Activated CD4-positive, alpha-beta T cell treated with anti-CD3 and anti-CD28 coated beads for 4 hours (primary cell): ENCODE data around the gene SFMBT1.
"Not testable (repeated sequence)": the region's sequence is repeated elsewhere in the genome, so short reads cannot be mapped to it uniquely, and the experiment has no call there.

Experiments
- DNase-seq, 2 donors: peaks; one replicate each; pipeline ENCODE4 v3.0.0-alpha.2; 2020

Gene SFMBT1

DNA sequence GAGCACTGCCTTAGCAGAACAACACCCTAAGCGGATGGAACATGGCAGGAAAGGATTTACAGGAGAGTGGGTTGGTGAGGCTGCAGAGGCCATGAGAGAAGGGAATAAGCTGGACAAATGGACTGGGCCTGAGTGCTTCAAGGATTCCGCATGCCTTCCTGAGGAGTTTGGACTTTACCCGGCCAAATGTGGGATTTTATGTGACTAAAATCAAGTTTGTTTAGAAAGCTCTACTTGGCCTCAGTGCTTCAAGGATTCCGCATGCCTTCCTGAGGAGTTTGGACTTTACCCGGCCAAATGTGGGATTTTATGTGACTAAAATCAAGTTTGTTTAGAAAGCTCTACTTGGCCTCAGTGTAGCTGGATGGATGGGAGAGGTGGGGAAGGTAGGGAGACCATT is 10.9 kb downstream of the SFMBT1 start:
- DNase-seq, result not testable (repeated sequence)

DNA sequence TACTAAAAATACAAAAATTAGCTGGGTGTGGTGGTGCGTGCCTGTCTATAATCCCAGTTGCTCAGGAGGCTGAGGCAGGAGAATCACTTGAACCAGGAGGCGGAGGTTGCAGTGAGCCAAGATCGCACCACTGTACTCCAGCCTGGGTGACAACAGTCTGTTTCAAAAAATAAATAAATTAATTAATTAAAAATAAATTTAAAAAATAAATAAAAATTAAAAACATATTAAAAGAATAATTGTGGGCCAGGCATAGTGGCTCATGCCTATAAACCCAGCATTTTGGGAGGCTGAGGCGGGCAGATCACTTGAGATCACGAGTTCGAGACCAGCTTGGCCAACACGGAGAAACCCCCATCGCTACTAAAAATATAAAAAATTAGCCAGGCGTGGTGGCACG is 11.5 kb downstream of the SFMBT1 start:
- not testable (repeated sequence) for DNase-seq

DNA sequence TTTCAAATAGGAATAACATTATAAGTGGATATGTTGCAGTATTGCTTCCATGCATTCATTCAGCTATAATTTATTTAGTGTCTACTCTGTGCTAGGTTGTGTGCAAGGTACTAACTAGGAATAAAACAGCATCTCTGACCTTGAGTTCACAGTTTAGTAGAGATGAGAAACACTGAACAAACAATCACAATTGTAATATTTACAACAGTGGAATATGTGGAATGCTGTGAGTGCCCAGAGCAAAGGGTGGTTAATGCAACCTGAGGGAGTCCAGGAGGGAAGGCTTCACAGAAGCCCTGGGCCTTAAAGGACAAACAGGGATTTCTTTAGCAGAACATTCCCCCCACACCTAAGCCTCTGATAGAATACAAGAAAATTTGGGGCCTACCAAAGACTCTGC is 13.3 kb downstream of the SFMBT1 start:
- no peak for DNase-seq

- DNase-seq, result peak; percentile 46 to 64
Measured at GRCh38 chr3:53030619-53031449, 15.0 kb downstream of the SFMBT1 start.

DNA sequence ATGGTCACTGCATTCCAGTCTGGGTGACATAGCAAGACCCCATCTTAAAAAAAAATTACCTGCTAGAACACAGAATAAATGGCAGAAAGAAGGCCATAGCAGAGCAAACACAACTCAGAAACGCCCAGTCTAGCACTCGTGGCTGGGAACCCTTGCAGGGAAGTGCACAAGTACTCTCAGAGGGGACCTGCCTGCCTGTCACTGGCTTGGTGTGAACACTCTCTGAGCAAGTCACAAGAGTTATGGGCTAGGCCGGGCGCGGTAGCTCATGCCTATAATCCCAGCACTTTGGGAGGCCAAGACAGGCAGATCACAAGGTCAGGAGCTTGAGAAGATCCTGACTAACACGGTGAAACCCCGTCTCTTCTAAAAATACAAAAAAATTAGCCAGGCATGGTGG is 17.2 kb downstream of the SFMBT1 start:
- DNase-seq, result no peak

DNA sequence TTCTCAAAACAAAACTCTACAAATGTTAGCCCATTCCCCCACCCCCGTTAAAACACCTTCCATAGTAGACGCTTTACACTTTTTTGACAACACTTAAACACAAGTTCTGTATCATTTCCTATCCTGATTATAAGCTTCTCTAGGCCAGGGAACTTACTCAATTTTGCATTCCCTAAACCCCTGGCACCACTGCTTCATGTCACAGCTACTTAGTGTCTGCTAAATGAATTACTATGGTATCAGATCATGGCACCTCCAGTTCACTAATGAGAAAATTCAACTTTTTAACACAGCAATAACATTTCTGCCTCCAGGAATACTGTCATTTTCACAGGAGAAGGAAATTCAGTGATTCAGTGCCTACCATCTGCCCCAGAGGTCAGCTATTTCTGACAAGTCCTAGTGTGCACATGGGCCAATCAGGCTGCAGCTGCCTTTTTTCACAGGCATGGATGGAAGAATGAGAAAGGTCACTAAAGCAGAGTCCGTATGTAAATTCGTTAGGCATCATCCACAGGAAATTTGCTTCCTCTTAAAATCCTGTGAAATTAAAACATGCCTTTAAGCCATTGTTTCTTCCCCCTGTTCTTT is 18.5 kb downstream of the SFMBT1 start:
- DNase-seq, result no peak

- no peak for DNase-seq
Measured at GRCh38 chr3:53026382-53027162, 19.3 kb downstream of the SFMBT1 start.

- no peak for DNase-seq
Measured at GRCh38 chr3:53024315-53024714, 21.6 kb downstream of the SFMBT1 start.

DNA sequence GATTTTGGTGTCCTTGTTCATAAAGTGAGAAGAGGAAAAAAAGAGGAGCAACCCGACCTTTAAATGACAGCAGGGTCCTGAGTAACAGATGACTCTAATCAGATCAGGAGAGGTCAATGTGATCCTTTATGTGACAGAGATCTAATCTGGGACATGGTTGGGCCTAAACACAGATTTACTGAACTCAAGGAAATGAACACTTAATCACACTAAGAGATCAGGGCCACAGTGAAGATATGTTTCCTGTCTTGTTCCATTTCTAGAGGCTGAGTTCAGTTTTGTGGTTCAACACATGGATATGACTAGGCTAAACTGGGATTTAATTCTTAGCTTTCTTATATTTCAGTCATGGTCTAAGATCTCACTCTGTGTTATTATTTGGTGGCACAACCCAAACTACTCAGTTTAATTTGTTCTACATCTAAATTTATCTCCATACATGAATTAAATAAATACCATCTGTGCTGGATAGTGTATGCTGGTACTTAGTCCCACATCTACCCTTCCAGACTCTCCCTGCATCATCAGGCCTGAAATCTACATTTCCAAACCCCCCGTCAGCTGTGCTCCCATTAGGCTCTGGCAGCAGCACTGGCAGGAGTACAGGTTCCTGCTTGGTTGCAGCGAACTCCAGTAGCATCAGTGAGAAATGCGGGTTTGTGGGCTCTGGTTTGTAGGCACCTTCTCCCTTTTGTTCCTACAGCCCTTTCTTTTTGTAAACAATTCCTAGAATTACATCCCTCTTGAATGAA is 22.6 kb downstream of the SFMBT1 start:
- DNase-seq, result no peak

DNA sequence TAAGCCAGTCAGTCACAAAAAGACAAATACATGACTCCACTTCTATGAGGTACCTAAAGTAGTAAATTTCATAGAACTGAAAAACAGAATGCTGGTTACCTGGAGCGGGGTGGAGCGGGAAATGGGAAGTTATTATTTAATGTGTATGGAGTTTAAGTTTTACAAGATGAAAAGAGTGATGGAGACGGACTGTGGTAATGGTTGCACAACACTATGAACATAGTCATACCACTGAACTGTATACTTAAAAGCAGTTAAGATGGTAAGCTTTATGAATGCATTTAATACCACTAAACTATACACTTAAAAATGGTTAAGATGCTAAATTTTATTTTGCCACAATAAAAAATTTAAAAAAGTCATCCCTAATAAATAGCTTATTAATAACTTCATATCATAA is 23.2 kb downstream of the SFMBT1 start:
- no peak for DNase-seq

- DNase-seq, result no peak
Measured at GRCh38 chr3:53016236-53016635, 29.6 kb downstream of the SFMBT1 start.

- no peak for DNase-seq
Measured at GRCh38 chr3:53011324-53011723, 34.5 kb downstream of the SFMBT1 start.

GRCh38 chr3:53009826-53010539 is 35.9 kb downstream of the SFMBT1 start:
- no peak for DNase-seq

DNA sequence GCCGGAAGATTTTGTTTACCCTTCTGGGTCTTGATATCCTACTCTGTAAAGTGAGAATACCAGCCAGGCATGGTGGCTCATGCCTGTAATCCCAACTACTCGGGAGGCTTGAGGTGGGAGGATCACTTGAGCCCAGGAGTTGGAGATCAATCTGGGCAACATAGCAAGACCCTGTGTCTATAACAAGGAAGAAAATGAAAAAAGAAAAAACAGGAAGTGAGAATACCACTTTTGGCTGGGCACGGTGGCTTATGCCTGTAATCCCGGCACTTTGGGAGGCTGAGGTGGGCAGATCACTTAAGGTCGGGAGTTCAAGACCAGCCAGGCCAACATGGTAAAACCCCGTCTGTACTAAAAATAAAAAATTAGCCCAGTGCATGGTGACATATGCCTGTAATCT is 36.9 kb downstream of the SFMBT1 start:
- DNase-seq, result no peak

GRCh38 chr3:53005854-53006513 is 39.9 kb downstream of the SFMBT1 start:
- DNase-seq, result no peak

DNA sequence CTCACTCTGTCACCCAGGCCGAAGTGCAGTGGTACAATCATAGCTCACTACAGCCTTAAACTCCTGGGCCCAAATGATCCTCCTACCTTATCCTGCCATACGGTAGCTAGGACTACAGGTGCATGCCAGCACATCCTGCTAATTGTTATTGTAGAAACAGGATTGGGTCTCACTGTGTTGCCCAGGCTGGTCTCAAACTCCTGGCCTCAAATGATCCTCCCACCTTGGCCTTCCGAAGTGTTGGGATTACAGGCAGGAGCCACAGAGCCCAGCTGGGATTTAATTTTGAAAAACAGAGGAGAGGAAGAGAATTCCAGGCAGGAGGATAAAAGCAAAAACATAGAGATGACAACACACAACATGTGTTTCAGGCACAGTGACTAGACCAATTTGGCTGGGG is 40.5 kb downstream of the SFMBT1 start:
- DNase-seq, result no peak

- DNase-seq, result no peak
Measured at GRCh38 chr3:53003320-53003719, 42.6 kb downstream of the SFMBT1 start.

DNA sequence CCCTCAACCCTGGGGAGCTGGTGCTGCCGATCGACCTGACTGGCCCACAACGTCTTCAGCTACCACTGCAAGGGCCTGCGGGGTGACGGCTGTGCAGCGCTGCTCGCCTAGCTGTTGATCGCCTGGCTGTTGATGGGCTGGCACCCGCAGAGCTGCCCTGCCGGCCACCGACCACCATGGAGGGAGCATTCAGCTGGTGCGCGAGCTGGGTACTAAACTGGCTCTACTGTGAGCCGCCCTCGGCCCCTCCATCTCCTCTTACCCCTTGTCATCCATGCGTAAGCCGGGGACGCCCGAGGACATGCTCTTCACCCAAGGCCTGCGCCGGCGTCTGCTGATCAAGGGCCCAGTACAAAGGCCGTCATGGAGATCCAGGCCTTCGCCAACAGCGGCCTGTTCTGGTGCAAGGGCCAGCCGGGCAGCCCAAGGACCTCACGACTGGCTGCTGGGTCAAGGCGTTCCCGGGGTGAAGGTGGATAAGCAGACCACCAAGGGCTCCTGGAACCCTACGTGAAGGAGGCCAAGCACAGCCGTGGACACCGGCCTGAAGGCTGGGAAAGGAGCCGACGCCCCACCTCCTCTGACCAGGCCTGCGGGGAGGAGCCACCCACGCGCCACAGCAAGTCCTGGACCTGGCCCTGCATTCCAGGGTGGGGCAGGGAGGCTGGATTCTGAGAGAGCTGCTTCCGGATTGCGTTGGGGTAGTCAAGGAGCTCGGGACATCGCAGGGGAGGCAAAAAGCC is 46.9 kb downstream of the SFMBT1 start:
- no peak for DNase-seq

- DNase-seq, result no peak
Measured at GRCh38 chr3:52990637-52991036, 55.2 kb downstream of the SFMBT1 start.

- no peak for DNase-seq
Measured at GRCh38 chr3:52986938-52987337, 58.9 kb downstream of the SFMBT1 start.

DNA sequence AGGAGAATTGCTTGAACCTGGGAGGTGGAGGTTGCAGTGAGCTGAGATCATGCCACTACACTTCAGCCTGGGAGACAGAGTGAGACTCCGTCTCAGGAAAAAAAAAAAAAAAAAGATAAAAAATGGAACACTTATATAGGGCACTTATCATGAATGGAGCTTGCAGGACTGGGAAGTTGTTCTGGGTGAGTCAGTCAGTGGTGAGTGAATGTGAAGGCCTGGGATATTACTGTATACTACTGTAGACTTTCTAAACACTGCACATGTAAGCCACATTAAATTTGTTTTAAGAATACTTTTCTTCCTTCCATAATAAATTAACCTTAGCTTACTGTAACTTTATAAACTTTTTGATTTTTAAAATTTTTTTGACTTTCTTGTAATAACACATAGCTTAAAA is 59.8 kb downstream of the SFMBT1 start:
- no peak for DNase-seq
